HG03060 (cell line): ENCODE data around the gene FAT2.
"Not testable (repeated sequence)": the region's sequence is repeated elsewhere in the genome, so short reads cannot be mapped to it uniquely, and the experiment has no call there.

Experiments
- ATAC-seq: cut with Tn5 transposase; IDR thresholded peaks from one replicate; pipeline ENCODE4 v1.9.1; 2021; ENCODE audit warnings: low read depth, moderate number of reproducible peaks; ENCODE audit not compliant: unreplicated experiment

The FAT2 gene

GRCh38 chr5:151584057-151584937 is 6.8 kb downstream of the FAT2 start:
- ATAC-seq = no peak

GRCh38 chr5:151581812-151582583 is 9.1 kb downstream of the FAT2 start:
- no peak for ATAC-seq

GRCh38 chr5:151581347-151581746 is 9.8 kb downstream of the FAT2 start:
- no peak for ATAC-seq

GRCh38 chr5:151580858-151581257 is 10.3 kb downstream of the FAT2 start:
- ATAC-seq = no peak

GRCh38 chr5:151580239-151580638 is 10.9 kb downstream of the FAT2 start:
- no peak for ATAC-seq

GRCh38 chr5:151579146-151579545 is 12.0 kb downstream of the FAT2 start:
- ATAC-seq = not testable (repeated sequence)

GRCh38 chr5:151578326-151579025 is 12.7 kb downstream of the FAT2 start:
- no peak for ATAC-seq

GRCh38 chr5:151577566-151577965 is 13.6 kb downstream of the FAT2 start:
- no peak for ATAC-seq

GRCh38 chr5:151574444-151574996 is 16.6 kb downstream of the FAT2 start:
- no peak for ATAC-seq

GRCh38 chr5:151572657-151573368 is 18.3 kb downstream of the FAT2 start:
- no peak for ATAC-seq

- ATAC-seq = no peak
Observed at GRCh38 chr5:151571270-151572173, 19.6 kb downstream of the FAT2 start.

- no peak for ATAC-seq
Observed at GRCh38 chr5:151570512-151571269, 20.4 kb downstream of the FAT2 start.

GRCh38 chr5:151570058-151570457 is 21.1 kb downstream of the FAT2 start:
- ATAC-seq = no peak

GRCh38 chr5:151569132-151570046 is 21.7 kb downstream of the FAT2 start:
- no peak for ATAC-seq

- ATAC-seq = no peak
Observed at GRCh38 chr5:151568036-151568435, 23.1 kb downstream of the FAT2 start.

GRCh38 chr5:151565971-151566370 is 25.2 kb downstream of the FAT2 start:
- no peak for ATAC-seq

GRCh38 chr5:151562019-151562707 is 29.0 kb downstream of the FAT2 start:
- ATAC-seq = no peak
